Neuron (in vitro differentiated cells): ENCODE measurements around the gene TMEM50A.
"Not testable (repeated sequence)": the region's sequence is repeated elsewhere in the genome, so short reads cannot be mapped to it uniquely, and the experiment has no call there.

ENCODE experiments used
- H2AFZ ChIP-seq: one replicate; pipeline ENCODE4 v1.6.1; 2013; ENCODE audit warnings: low read depth, mild to moderate bottlenecking, inconsistent platforms, low read length, moderate library complexity
- H3K27me3 ChIP-seq: one replicate; pipeline ENCODE4 v1.6.1; 2013; ENCODE audit warnings: low read length; ENCODE audit not compliant: insufficient read depth
- H3K36me3 ChIP-seq: one replicate; pipeline ENCODE4 v1.6.1; 2013; ENCODE audit warnings: low read length; ENCODE audit not compliant: insufficient read depth
- H3K4me1 ChIP-seq: one replicate; pipeline ENCODE4 v1.6.1; 2013; ENCODE audit warnings: low read length; ENCODE audit not compliant: insufficient read depth
- H3K4me3 ChIP-seq: 2 replicates; pipeline ENCODE4 v1.5.1; 2013; ENCODE audit warnings: mild to moderate bottlenecking, low read length, moderate library complexity
- H3K9me3 ChIP-seq: one replicate; pipeline ENCODE4 v1.6.1; 2013; ENCODE audit warnings: low read length

Gene TMEM50A

GRCh38 chr1:25347556-25347955, 9.4 kb downstream of the TMEM50A start:
- Histone ChIP-seq H3K4me3 (no peak overlapping the region), H3K4me1 (no peaks in the 10 kb centered on the region), H2AFZ (no peak overlapping the region), H3K27me3 (no peaks in the 10 kb centered on the region), H3K36me3 (peaks cover 32% of the 10 kb centered on the region), H3K9me3 (no peaks in the 10 kb centered on the region)

- Histone ChIP-seq H3K36me3 (peaks cover 32% of the 10 kb centered on the region), H3K4me1 (no peaks in the 10 kb centered on the region), H3K9me3 (no peaks in the 10 kb centered on the region), H2AFZ (no peak overlapping the region), H3K4me3 (no peak overlapping the region), H3K27me3 (no peaks in the 10 kb centered on the region)
Observed at GRCh38 chr1:25349606-25350005, 11.5 kb downstream of the TMEM50A start.

- peaks cover 67% of the 10 kb centered on the region for H3K36me3 ChIP-seq
- no peaks in the 10 kb centered on the region for H3K9me3 ChIP-seq
- no peak overlapping the region for H3K4me3 ChIP-seq
- H2AFZ ChIP-seq: no peak overlapping the region
- no peaks in the 10 kb centered on the region for H3K27me3 ChIP-seq
- H3K4me1 ChIP-seq: no peaks in the 10 kb centered on the region
Observed at GRCh38 chr1:25355841-25356395, 17.8 kb downstream of the TMEM50A start.

- Histone ChIP-seq H2AFZ (no peak overlapping the region), H3K9me3 (no peaks in the 10 kb centered on the region), H3K4me3 (no peak overlapping the region), H3K27me3 (no peaks in the 10 kb centered on the region), H3K4me1 (no peaks in the 10 kb centered on the region), H3K36me3 (peaks cover 71% of the 10 kb centered on the region)
Observed at GRCh38 chr1:25356441-25356840, 18.3 kb downstream of the TMEM50A start.

- H3K9me3 ChIP-seq: no peaks in the 10 kb centered on the region
- H3K27me3 ChIP-seq: no peaks in the 10 kb centered on the region
- no peaks in the 10 kb centered on the region for H3K4me1 ChIP-seq
- H3K36me3 ChIP-seq: peaks cover 73% of the 10 kb centered on the region
- H3K4me3 ChIP-seq: no peak overlapping the region
- H2AFZ ChIP-seq: no peak overlapping the region
Observed at GRCh38 chr1:25356848-25357247, 18.7 kb downstream of the TMEM50A start.

GRCh38 chr1:25360596-25361581, 22.8 kb downstream of the TMEM50A start:
- Histone ChIP-seq H3K36me3 (peaks cover 51% of the 10 kb centered on the region), H3K4me3 (no peak overlapping the region), H2AFZ (no peak overlapping the region), H3K9me3 (no peaks in the 10 kb centered on the region), H3K27me3 (no peaks in the 10 kb centered on the region), H3K4me1 (no peaks in the 10 kb centered on the region)

GRCh38 chr1:25361901-25362300, 23.8 kb downstream of the TMEM50A start:
- H2AFZ ChIP-seq: no peak overlapping the region
- no peaks in the 10 kb centered on the region for H3K4me1 ChIP-seq
- no peak overlapping the region for H3K4me3 ChIP-seq

GRCh38 chr1:25362634-25363559, 24.8 kb downstream of the TMEM50A start:
- not testable (repeated sequence) for H3K27me3 ChIP-seq, H3K4me3 ChIP-seq

More at GRCh38 chr1:25361901-25362300, 23.8 kb downstream of the TMEM50A start:
- H3K36me3 ChIP-seq: peaks cover 42% of the 10 kb centered on the region
- H3K9me3 ChIP-seq: no peaks in the 10 kb centered on the region
- H3K27me3 ChIP-seq: no peaks in the 10 kb centered on the region

GRCh38 chr1:25369241-25369640, 31.1 kb downstream of the TMEM50A start:
- H3K4me1 ChIP-seq: no peaks in the 10 kb centered on the region

More at GRCh38 chr1:25362634-25363559, 24.8 kb downstream of the TMEM50A start:
- H3K9me3 ChIP-seq, H3K4me1 ChIP-seq, H2AFZ ChIP-seq: not testable (repeated sequence)
- H3K36me3 ChIP-seq: peaks cover 34% of the 10 kb centered on the region

GRCh38 chr1:25369691-25370271, 31.6 kb downstream of the TMEM50A start:
- not testable (repeated sequence) for H3K36me3 ChIP-seq, H3K4me3 ChIP-seq

More at GRCh38 chr1:25369241-25369640, 31.1 kb downstream of the TMEM50A start:
- no peaks in the 10 kb centered on the region for H3K36me3 ChIP-seq
- no peak overlapping the region for H2AFZ ChIP-seq
- no peaks in the 10 kb centered on the region for H3K27me3 ChIP-seq
- H3K9me3 ChIP-seq: no peaks in the 10 kb centered on the region
- H3K4me3 ChIP-seq: no peak overlapping the region

GRCh38 chr1:25371757-25372156, 33.6 kb downstream of the TMEM50A start:
- not testable (repeated sequence) for H2AFZ ChIP-seq, H3K4me1 ChIP-seq, H3K9me3 ChIP-seq, H3K27me3 ChIP-seq, H3K4me3 ChIP-seq, H3K36me3 ChIP-seq

More at GRCh38 chr1:25369691-25370271, 31.6 kb downstream of the TMEM50A start:
- not testable (repeated sequence) for H3K9me3 ChIP-seq, H3K4me1 ChIP-seq, H2AFZ ChIP-seq, H3K27me3 ChIP-seq

- not testable (repeated sequence) for H3K4me1 ChIP-seq, H3K4me3 ChIP-seq, H2AFZ ChIP-seq, H3K9me3 ChIP-seq, H3K36me3 ChIP-seq, H3K27me3 ChIP-seq
Observed at GRCh38 chr1:25378367-25378766, 40.2 kb downstream of the TMEM50A start.
